ENCODE data around the gene MIEF2.

Gene MIEF2

DNA sequence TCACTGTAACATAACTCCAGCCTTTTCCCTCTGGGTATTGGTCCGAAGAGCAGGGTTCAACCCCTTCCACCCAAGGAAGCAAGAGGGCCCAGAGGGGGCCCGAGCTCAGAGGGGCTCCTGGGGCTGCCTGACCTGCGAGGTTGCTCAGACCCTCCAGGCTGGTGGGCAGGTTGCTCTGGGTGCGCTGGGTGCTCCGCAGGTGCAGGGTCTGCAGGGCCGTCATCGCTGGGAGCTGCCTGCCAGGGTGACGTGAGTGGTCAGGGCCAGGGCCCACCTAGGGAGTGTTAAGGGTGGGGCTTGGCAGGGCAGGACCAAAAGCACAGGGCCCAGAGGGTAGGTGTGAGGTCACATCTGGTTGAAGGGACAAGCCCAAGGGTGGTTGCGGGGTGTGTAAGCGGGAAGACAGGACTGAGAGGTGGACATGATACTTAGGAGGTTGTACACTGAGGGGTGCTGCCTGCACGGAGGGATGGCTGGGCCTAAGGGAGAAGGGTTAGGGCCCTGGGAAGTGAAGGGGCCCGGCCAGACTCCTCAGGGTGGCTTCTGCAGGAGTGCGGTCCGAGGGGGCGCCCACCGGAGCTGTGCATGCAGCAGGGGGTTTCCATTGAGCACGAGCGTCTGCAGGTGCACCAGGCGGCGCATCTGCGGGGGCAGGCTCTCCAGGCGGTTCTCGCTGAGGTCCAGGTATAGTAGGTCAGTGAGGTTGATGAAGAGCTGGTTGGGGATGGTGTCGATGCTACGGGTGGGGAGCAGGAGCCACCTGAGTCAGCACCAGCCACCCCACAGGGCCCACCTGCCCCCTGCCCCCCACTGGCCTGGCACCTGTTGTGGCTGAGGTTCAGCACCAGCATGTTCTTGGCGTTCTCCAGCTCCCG lies 6.3 kb upstream of the MIEF2 start:
- Histone ChIP-seq H3K4me1 (peaks cover 0 to 32% (median 20%) of the 10 kb centered on the region in 4 donors), H3K4me3 (no peak overlapping the region), H3K27me3 (no peaks in the 10 kb centered on the region), H3K9me3 (no peaks in the 10 kb centered on the region), H3K36me3 (peaks cover 61 to 78% (median 74%) of the 10 kb centered on the region in 3 donors), H3K27ac (no peak overlapping the region)
- TF ChIP-seq, protein P1, sequence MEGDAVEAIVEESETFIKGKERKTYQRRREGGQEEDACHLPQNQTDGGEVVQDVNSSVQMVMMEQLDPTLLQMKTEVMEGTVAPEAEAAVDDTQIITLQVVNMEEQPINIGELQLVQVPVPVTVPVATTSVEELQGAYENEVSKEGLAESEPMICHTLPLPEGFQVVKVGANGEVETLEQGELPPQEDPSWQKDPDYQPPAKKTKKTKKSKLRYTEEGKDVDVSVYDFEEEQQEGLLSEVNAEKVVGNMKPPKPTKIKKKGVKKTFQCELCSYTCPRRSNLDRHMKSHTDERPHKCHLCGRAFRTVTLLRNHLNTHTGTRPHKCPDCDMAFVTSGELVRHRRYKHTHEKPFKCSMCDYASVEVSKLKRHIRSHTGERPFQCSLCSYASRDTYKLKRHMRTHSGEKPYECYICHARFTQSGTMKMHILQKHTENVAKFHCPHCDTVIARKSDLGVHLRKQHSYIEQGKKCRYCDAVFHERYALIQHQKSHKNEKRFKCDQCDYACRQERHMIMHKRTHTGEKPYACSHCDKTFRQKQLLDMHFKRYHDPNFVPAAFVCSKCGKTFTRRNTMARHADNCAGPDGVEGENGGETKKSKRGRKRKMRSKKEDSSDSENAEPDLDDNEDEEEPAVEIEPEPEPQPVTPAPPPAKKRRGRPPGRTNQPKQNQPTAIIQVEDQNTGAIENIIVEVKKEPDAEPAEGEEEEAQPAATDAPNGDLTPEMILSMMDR (IDR thresholded peaks at IDR 0.05): no peak
- intact Hi-C loops (cut with DNase I; ENCODE audit: low total_unique reads): no loop called here
- no peak for DNase-seq

DNA sequence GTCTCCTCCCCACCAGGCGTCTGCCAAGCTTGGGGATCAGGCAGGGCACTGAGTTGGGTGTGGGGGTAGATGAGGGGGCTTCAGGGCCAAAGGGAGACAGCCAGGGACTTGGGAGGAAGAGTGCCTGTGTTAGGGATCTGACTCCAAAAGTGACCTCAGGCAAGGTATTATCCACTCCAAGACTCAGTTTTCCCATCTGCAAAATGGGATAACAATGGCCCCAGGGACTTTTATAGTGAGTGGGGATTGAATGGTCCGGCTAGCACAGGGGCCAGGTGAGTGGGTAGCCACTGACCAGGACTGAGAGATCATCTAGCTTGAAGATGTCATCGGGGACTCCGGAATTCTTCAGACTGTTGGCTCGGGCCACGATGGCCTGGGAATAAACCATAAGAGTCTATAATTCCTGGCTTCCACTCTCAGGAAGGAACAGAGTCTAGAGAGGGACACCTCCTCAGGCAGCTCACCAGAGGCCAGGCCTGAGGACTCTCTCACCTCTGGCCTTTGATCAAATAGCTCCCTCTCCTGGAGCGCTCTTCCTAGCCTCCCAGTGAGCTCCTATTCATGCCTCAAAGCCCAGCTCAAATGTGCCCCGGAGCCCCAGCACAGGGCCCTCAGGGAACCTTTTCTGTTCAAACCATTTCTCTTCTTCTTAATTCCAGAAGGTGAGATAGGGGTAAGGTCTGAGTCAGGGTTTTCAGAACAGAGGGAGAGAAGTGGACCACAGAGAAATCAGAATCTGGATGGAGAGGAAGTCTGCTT lies 5.4 kb upstream of the MIEF2 start:
- H3K4me3 ChIP-seq: no peak overlapping the region
- H3K27ac ChIP-seq: no peak overlapping the region
- DNase-seq: no peak
- H3K27me3 ChIP-seq: no peaks in the 10 kb centered on the region
- TF ChIP-seq, protein P1 (IDR thresholded peaks at IDR 0.05): no peak
- peaks cover 0 to 41% (median 26%) of the 10 kb centered on the region in 4 donors for H3K4me1 ChIP-seq
- intact Hi-C loops (cut with DNase I; ENCODE audit: low total_unique reads): no loop called here
- no peaks in the 10 kb centered on the region for H3K9me3 ChIP-seq
- peaks cover 57 to 69% (median 66%) of the 10 kb centered on the region in 3 donors for H3K36me3 ChIP-seq

DNA sequence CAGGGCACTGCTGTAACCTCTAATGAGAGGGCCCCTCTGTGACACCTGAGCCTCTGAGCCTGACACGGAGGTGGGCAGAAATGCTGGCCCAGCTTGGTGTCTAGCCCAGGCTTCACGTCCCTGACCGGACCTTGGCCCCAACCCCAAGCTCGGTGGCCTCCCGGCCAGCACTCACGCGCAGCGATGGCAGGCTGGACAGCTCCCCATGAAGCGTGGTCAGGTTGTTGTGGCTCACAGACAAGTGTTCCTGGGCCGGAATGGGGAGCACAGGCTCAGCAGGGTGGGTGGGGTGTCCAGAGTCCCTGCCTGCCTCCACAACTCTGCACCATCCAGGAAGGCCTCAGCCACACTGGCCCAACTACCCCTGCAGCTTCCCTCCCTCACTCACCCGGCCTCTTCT lies 4.1 kb upstream of the MIEF2 start:
- intact Hi-C loops (cut with DNase I; ENCODE audit: low total_unique reads): no loop called here
- peak overlapping the region in 1 of 2 donors; percentile 98 for H3K27ac ChIP-seq
- DNase-seq: no peak
- TF ChIP-seq, protein P1 (IDR thresholded peaks at IDR 0.05): no peak
- no peaks in the 10 kb centered on the region for H3K9me3 ChIP-seq
- H3K4me1 ChIP-seq: peaks cover 0 to 48% (median 29%) of the 10 kb centered on the region in 4 donors
- H3K36me3 ChIP-seq: peaks cover 45 to 56% (median 54%) of the 10 kb centered on the region in 3 donors
- H3K27me3 ChIP-seq: no peaks in the 10 kb centered on the region
- H3K4me3 ChIP-seq: peak overlapping the region in 1 of 2 donors; percentile 93

DNA sequence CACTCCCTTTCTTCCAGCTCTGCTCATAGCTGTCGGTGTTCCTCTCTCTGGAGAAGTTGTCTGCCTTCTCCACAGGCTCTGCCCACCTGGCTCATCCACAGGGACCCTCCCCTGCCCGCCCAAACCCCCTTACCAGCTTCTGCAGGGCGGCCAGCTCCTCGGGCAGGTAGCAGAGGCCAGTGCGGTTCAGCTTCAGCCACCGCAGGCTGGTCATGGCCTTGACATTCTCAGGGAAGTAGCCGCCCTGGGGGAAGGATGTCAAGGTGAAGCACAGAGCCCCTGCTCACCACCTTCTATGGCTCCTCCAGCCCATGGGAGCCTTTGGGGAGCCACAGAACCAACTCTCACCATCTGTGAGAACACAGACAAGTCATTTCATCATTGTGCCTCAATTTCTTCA lies 3.7 kb upstream of the MIEF2 start:
- Histone ChIP-seq H3K27me3 (no peaks in the 10 kb centered on the region), H3K27ac (peak overlapping the region; percentile 98 to 99), H3K4me1 (peaks cover 0 to 52% (median 33%) of the 10 kb centered on the region in 4 donors), H3K36me3 (peaks cover 40 to 52% (median 49%) of the 10 kb centered on the region in 3 donors), H3K4me3 (peak overlapping the region; percentile 89 to 93), H3K9me3 (no peaks in the 10 kb centered on the region)
- intact Hi-C loops (cut with DNase I; ENCODE audit: low total_unique reads): no loop called here
- DNase-seq: no peak
- TF ChIP-seq, protein P1 (IDR thresholded peaks at IDR 0.05): no peak

DNA sequence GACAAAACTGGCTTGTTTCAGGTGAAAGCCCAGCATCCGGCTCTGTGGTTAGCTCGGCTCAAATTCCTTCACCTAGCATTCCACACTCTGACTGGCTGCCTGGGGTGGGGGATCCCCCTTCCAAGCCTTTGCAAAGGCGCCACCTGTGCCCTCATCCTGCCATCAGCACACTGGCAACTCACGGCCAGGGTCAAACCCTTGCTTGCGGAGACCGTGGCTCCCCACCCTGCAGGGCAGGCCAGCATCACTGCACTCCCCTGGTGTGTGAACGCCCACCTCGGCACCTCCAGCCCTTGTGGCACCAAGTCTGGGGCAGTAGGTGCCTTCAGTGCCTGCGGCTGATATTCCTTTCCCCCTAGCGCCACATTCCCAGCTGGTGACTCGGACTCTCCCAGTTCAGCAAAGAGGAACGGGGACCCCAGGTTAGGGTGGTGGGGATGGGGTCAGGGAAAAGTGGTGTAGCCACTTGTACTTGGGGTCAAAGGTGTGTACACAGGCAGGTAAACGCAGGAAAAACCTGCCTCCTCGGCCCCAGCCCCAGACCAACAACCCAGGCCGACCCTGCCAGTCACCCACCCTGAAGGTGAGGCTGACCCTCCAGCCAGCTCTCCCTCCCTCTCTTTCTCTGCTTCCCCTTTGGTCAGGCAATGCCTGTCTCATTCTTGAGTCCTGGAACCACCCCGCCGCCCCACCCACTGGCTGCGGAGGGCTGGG lies 3.0 kb upstream of the MIEF2 start:
- DNase-seq: peak; percentile 71 to 80
- H3K36me3 ChIP-seq: peaks cover 34 to 45% (median 43%) of the 10 kb centered on the region in 3 donors
- H3K27ac ChIP-seq: peak overlapping the region; percentile 98 to 99
- H3K9me3 ChIP-seq: no peaks in the 10 kb centered on the region
- H3K4me1 ChIP-seq: peaks cover 0 to 59% (median 40%) of the 10 kb centered on the region in 4 donors
- intact Hi-C loops (cut with DNase I; ENCODE audit: low total_unique reads): no loop called here
- H3K27me3 ChIP-seq: no peaks in the 10 kb centered on the region
- H3K4me3 ChIP-seq: peak overlapping the region; percentile 89 to 93
- TF ChIP-seq, protein P1 (IDR thresholded peaks at IDR 0.05): no peak
